ENCODE data around the gene ULK2. TPM values are rescaled to one million over a fixed set of nuclear protein-coding genes. Genes with fewer than 3 reads are reported as not detected.

ULK2 gene
- total RNA-seq, 4 donors from 2014 or later, result 9.0 to 28.5 (median 12.9) TPM

GRCh38 chr17:19883537-19884215 lies 15.9 kb upstream of the ULK2 start:
- H3K36me3 ChIP-seq, result no peaks in the 10 kb centered on the region
- H3K9me3 ChIP-seq, result no peaks in the 10 kb centered on the region
- H3K4me3 ChIP-seq, result no peak overlapping the region
- in situ Hi-C loops (cut with MboI; ENCODE audit: low pct_ligation_motif_present in 1 of 4, low pct_unique_long_range_greater_than_20kb in 1 of 4, low sequenced_read_pairs in 3 of 4), result no loop called here
- DNase-seq, result no peak
- no peak overlapping the region for H3K27ac ChIP-seq
- no peaks in the 10 kb centered on the region for H3K27me3 ChIP-seq
- WGBS, 2 donors (ENCODE audit: low coverage in 1 of 2), result 50 to 80% methylated on average over 7 to 8 of the region's 8 CpGs
- TF ChIP-seq POLR2AphosphoS5 (IDR thresholded peaks at IDR 0.05), result no peak
- TF ChIP-seq, protein P1, sequence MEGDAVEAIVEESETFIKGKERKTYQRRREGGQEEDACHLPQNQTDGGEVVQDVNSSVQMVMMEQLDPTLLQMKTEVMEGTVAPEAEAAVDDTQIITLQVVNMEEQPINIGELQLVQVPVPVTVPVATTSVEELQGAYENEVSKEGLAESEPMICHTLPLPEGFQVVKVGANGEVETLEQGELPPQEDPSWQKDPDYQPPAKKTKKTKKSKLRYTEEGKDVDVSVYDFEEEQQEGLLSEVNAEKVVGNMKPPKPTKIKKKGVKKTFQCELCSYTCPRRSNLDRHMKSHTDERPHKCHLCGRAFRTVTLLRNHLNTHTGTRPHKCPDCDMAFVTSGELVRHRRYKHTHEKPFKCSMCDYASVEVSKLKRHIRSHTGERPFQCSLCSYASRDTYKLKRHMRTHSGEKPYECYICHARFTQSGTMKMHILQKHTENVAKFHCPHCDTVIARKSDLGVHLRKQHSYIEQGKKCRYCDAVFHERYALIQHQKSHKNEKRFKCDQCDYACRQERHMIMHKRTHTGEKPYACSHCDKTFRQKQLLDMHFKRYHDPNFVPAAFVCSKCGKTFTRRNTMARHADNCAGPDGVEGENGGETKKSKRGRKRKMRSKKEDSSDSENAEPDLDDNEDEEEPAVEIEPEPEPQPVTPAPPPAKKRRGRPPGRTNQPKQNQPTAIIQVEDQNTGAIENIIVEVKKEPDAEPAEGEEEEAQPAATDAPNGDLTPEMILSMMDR (IDR thresholded peaks at IDR 0.05), result no peak
- TF ChIP-seq POLR2A (IDR thresholded peaks at IDR 0.05), result no peak
- TF ChIP-seq EP300 (IDR thresholded peaks at IDR 0.05; ENCODE audit: low read depth), result no peak
- intact Hi-C loops (cut with DNase I; ENCODE audit: low total_unique reads), result no loop called here
- H3K4me1 ChIP-seq, result no peaks in the 10 kb centered on the region

DNA sequence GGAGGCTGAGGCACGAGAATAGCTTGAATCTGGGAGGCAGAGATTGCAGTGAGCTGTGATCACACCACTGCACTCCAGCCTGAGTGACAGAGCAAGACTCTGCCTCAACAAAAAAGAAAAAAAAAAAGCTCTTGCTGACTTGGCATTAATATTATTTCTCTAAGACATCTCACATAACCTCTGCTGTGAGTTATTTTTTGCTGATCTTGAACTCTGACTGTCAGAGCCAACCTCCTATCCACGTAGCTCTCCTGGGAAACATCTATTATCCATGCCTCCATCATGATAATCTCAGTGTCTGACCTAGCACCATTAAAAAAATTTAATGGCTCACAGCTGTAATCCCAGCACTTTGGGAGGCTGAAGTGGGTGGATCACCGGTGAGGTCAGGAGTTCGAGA lies 12.7 kb upstream of the ULK2 start:
- DNase-seq, result no peak
- TF ChIP-seq POLR2A (IDR thresholded peaks at IDR 0.05), result no peak
- TF ChIP-seq EP300 (IDR thresholded peaks at IDR 0.05; ENCODE audit: low read depth), result no peak
- TF ChIP-seq, protein P1 (IDR thresholded peaks at IDR 0.05), result no peak
- no peak for TF ChIP-seq POLR2AphosphoS5 (IDR thresholded peaks at IDR 0.05)
- intact Hi-C loops (cut with DNase I; ENCODE audit: low total_unique reads), result no loop called here
- Histone ChIP-seq H3K4me3 (no peak overlapping the region), H3K36me3 (no peaks in the 10 kb centered on the region), H3K4me1 (no peaks in the 10 kb centered on the region), H3K27ac (no peak overlapping the region), H3K9me3 (no peaks in the 10 kb centered on the region), H3K27me3 (no peaks in the 10 kb centered on the region)
- in situ Hi-C loops (cut with MboI; ENCODE audit: low pct_ligation_motif_present in 1 of 4, low pct_unique_long_range_greater_than_20kb in 1 of 4, low sequenced_read_pairs in 3 of 4), result no loop called here
- 38 to 79% methylated on average over 1 to 4 of the region's 4 CpGs for WGBS, 2 donors (ENCODE audit: low coverage in 1 of 2)

DNA sequence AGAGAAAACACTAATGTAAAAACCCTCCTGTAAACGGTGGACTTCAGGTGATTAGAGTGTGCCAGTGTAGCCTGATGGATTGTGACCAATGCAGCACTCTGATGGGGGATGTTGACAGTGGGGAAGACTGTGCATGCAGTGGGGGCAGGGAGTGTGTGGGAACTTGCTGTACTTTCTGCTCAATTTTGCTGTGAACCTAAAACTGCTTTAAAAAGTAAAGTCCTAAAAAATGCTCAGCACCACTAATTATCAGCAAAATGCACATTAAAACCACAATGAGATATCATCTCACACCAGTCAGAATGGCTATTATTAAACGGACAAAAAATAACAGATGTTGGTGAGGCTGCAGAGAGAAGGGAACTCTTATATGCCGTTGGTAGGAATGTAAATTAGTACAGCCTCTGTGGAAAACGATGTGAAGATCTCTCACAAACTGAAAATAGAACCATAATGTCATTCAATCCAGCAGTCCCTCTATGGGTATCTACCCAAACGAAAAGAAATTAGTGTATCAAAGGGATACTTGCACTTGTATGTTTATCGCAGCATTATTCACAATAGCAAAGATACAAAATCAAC lies 9.7 kb upstream of the ULK2 start:
- no peaks in the 10 kb centered on the region for H3K9me3 ChIP-seq
- TF ChIP-seq, protein P1 (IDR thresholded peaks at IDR 0.05), result no peak
- TF ChIP-seq EP300 (IDR thresholded peaks at IDR 0.05; ENCODE audit: low read depth), result no peak
- TF ChIP-seq POLR2AphosphoS5 (IDR thresholded peaks at IDR 0.05), result no peak
- TF ChIP-seq POLR2A (IDR thresholded peaks at IDR 0.05), result no peak
- DNase-seq, result no peak
- intact Hi-C loops (cut with DNase I; ENCODE audit: low total_unique reads), result no loop called here
- WGBS, 2 donors (ENCODE audit: low coverage in 1 of 2), result 49 to 58% methylated on average over 6 of the region's 6 CpGs
- no peaks in the 10 kb centered on the region for H3K4me1 ChIP-seq
- no peak overlapping the region for H3K4me3 ChIP-seq
- no peaks in the 10 kb centered on the region for H3K27me3 ChIP-seq
- no peaks in the 10 kb centered on the region for H3K36me3 ChIP-seq
- no peak overlapping the region for H3K27ac ChIP-seq
- in situ Hi-C loops (cut with MboI; ENCODE audit: low pct_ligation_motif_present in 1 of 4, low pct_unique_long_range_greater_than_20kb in 1 of 4, low sequenced_read_pairs in 3 of 4), result no loop called here

DNA sequence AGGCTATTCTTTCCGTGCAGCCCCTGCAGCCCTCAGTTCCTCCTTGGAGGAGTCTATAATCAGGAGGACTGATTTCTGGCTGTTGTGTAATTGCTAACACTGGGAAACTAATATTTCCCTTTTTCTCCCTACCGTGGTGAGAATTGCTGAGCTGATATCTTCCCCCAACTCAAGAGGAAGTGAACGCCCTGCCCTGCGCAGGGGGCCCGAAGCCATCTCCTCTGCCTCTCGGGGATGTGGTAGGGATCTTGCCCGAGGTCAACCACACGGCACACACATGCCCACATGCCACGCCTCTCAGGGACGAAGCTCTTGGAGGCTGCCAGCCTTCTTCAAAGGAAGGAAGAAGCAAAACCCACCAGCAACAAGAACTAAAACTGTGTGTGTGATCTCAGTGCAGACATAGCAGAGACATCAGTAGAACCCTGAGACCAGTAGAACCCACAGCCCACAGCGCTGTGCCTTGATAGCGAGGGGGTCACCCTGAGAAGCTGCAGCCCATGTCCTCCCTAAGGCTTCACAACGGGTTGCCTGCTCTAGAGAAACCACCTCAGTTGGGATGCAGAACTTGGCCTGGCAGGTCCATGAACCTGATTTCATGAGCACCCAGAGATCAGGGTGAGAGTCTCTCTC lies 8.9 kb upstream of the ULK2 start:
- DNase-seq, result peak; percentile 33
- no peaks in the 10 kb centered on the region for H3K36me3 ChIP-seq
- no peaks in the 10 kb centered on the region for H3K27me3 ChIP-seq
- in situ Hi-C loops (cut with MboI; ENCODE audit: low pct_ligation_motif_present in 1 of 4, low pct_unique_long_range_greater_than_20kb in 1 of 4, low sequenced_read_pairs in 3 of 4), result no loop called here
- TF ChIP-seq POLR2AphosphoS5 (IDR thresholded peaks at IDR 0.05), result no peak
- intact Hi-C loops (cut with DNase I; ENCODE audit: low total_unique reads), result no loop called here
- H3K4me1 ChIP-seq, result no peaks in the 10 kb centered on the region
- H3K9me3 ChIP-seq, result no peaks in the 10 kb centered on the region
- WGBS, 2 donors (ENCODE audit: low coverage in 1 of 2), result 62 to 77% methylated on average over 1 to 13 of the region's 13 CpGs
- peak overlapping the region in 2 of 4 donors; percentile 11 to 29 for H3K27ac ChIP-seq
- H3K4me3 ChIP-seq, result no peak overlapping the region
